HG02588 (cell line): ENCODE results near the gene NBPF6.
"Not testable (repeated sequence)": the region's sequence is repeated elsewhere in the genome, so short reads cannot be mapped to it uniquely, and the experiment has no call there.

Source experiments
- ATAC-seq: cut with Tn5 transposase; IDR thresholded peaks from one replicate; pipeline ENCODE4 v1.9.1; 2021; ENCODE audit warnings: mild to moderate bottlenecking, moderate library complexity; ENCODE audit not compliant: unreplicated experiment

NBPF6 gene

GRCh38 chr1:108495008-108495407, 44.9 kb downstream of the NBPF6 start:
- ATAC-seq = not testable (repeated sequence)

GRCh38 chr1:108496856-108497255, 46.7 kb downstream of the NBPF6 start:
- not testable (repeated sequence) for ATAC-seq

- no peak for ATAC-seq
Observed at GRCh38 chr1:108502138-108502537, 52.0 kb downstream of the NBPF6 start.

GRCh38 chr1:108502624-108503023, 52.5 kb downstream of the NBPF6 start:
- ATAC-seq = no peak

- no peak for ATAC-seq
Observed at GRCh38 chr1:108503062-108503733, 53.1 kb downstream of the NBPF6 start.

- peak; percentile 60 for ATAC-seq
Observed at GRCh38 chr1:108504447-108504846, 54.3 kb downstream of the NBPF6 start.

GRCh38 chr1:108505763-108506070, 55.6 kb downstream of the NBPF6 start:
- no peak for ATAC-seq

- ATAC-seq = no peak
Observed at GRCh38 chr1:108511764-108512163, 61.6 kb downstream of the NBPF6 start.

- ATAC-seq = no peak
Observed at GRCh38 chr1:108512239-108513043, 62.3 kb downstream of the NBPF6 start.

- no peak for ATAC-seq
Observed at GRCh38 chr1:108513044-108513415, 62.9 kb downstream of the NBPF6 start.

- not testable (repeated sequence) for ATAC-seq
Observed at GRCh38 chr1:108513914-108514313, 63.8 kb downstream of the NBPF6 start.

- not testable (repeated sequence) for ATAC-seq
Observed at GRCh38 chr1:108517301-108517897, 67.3 kb downstream of the NBPF6 start.
